ENCODE measurements around the gene LPP.

LPP gene

GRCh38 chr3:188197388-188197847 is 43.5 kb downstream of the LPP start:
- DNase-seq (ENCODE audit: low spot score), result no peak

GRCh38 chr3:188198001-188198400 is 44.0 kb downstream of the LPP start:
- DNase-seq (ENCODE audit: low spot score), result no peak

- DNase-seq (ENCODE audit: low spot score), result no peak
These were observed 44.9 kb downstream of the LPP start for GRCh38 chr3:188198760-188199327.

GRCh38 chr3:188199386-188199785 is 45.4 kb downstream of the LPP start:
- DNase-seq (ENCODE audit: low spot score), result no peak

- DNase-seq (ENCODE audit: low spot score), result no peak
These were observed 46.5 kb downstream of the LPP start for GRCh38 chr3:188200481-188200880.

GRCh38 chr3:188202358-188203138 is 48.6 kb downstream of the LPP start:
- no peak for DNase-seq (ENCODE audit: low spot score)

GRCh38 chr3:188204526-188204925 is 50.6 kb downstream of the LPP start:
- DNase-seq (ENCODE audit: low spot score), result no peak

GRCh38 chr3:188205992-188206416 is 52.0 kb downstream of the LPP start:
- no peak for DNase-seq (ENCODE audit: low spot score)

- DNase-seq (ENCODE audit: low spot score), result no peak
These were observed 52.8 kb downstream of the LPP start for GRCh38 chr3:188206787-188207186.

GRCh38 chr3:188207941-188208515 is 54.1 kb downstream of the LPP start:
- DNase-seq (ENCODE audit: low spot score), result no peak

- DNase-seq (ENCODE audit: low spot score), result no peak
These were observed 54.6 kb downstream of the LPP start for GRCh38 chr3:188208516-188208981.

GRCh38 chr3:188209034-188209433 is 55.1 kb downstream of the LPP start:
- DNase-seq (ENCODE audit: low spot score), result no peak

GRCh38 chr3:188209740-188210139 is 55.8 kb downstream of the LPP start:
- DNase-seq (ENCODE audit: low spot score), result no peak

- no peak for DNase-seq (ENCODE audit: low spot score)
These were observed 57.5 kb downstream of the LPP start for GRCh38 chr3:188211476-188211875.

- no peak for DNase-seq (ENCODE audit: low spot score)
These were observed 58.5 kb downstream of the LPP start for GRCh38 chr3:188212308-188212969.

GRCh38 chr3:188214442-188214841 is 60.5 kb downstream of the LPP start:
- DNase-seq (ENCODE audit: low spot score), result no peak

GRCh38 chr3:188215129-188215528 is 61.2 kb downstream of the LPP start:
- no peak for DNase-seq (ENCODE audit: low spot score)

- DNase-seq (ENCODE audit: low spot score), result no peak
These were observed 63.1 kb downstream of the LPP start for GRCh38 chr3:188217011-188217463.

GRCh38 chr3:188217726-188218125 is 63.8 kb downstream of the LPP start:
- DNase-seq (ENCODE audit: low spot score), result no peak

- no peak for DNase-seq (ENCODE audit: low spot score)
These were observed 64.6 kb downstream of the LPP start for GRCh38 chr3:188218603-188219002.

GRCh38 chr3:188219147-188219546 is 65.2 kb downstream of the LPP start:
- no peak for DNase-seq (ENCODE audit: low spot score)

GRCh38 chr3:188220097-188220788 is 66.3 kb downstream of the LPP start:
- DNase-seq (ENCODE audit: low spot score), result no peak

All from left forelimb (tissue), 1 donor.